PFSK-1 (cell line): ENCODE results near the gene CAPN5.

Experiments
- FOXP2 ChIP-seq: optimal IDR thresholded peaks from 2 replicates; pipeline ENCODE3; 2011; ENCODE audit warnings: borderline replicate concordance, control low read depth, inconsistent platforms; ENCODE audit not compliant: insufficient read depth; ENCODE audit errors: extremely low read length, extremely low read depth
- POLR2AphosphoS5 ChIP-seq: IDR thresholded peaks from 2 replicates; pipeline ENCODE4 v1.6.1; 2012; ENCODE audit warnings: low read depth, mild to moderate bottlenecking, control low read depth, low read length, moderate library complexity
- SIN3A ChIP-seq: IDR thresholded peaks from 2 replicates; pipeline ENCODE4 v1.6.1; 2012; ENCODE audit warnings: mild to moderate bottlenecking, low read length, moderate library complexity, borderline replicate concordance; ENCODE audit not compliant: insufficient read depth
- TAF1 ChIP-seq: IDR thresholded peaks from 2 replicates; pipeline ENCODE4 v1.6.1; 2012; ENCODE audit warnings: low read length, control low read depth, borderline replicate concordance; ENCODE audit not compliant: insufficient read depth
- TF ChIP-seq, protein P1 (sequence below), 2 experiments: IDR thresholded peaks; 2 replicates each; pipeline versions ENCODE4 v1.6.1 to v1.8.0; 2011 to 2012; ENCODE audit warnings: low read depth in 2 of 2, low read length in 2 of 2, control low read depth in 1 of 2, inconsistent platforms in 1 of 2, mild to moderate bottlenecking in 1 of 2, moderate library complexity in 1 of 2; ENCODE audit not compliant: insufficient read depth in 1 of 2

CAPN5 gene

DNA sequence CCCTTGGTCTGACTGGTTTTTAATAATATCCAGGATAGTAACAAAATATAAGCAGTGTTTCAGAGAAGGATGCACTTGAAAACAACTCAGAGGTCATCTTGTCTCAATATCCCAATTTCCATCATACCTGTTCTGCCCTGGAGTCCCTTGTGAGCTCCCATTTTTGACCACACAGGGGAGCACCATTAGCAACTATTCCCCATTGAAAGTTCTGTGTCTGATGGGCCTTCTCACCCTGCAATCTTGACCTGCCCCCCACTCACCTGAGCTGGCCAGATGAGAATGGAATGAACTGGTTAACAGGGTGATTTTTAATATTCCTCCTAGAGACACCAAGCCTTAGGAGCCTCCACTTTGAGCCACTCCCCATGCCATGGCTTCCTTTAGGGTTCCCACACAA is 3.8 kb upstream of the CAPN5 start:
- TF ChIP-seq TAF1, result no peak
- no peak for TF ChIP-seq SIN3A
- TF ChIP-seq, protein P1, sequence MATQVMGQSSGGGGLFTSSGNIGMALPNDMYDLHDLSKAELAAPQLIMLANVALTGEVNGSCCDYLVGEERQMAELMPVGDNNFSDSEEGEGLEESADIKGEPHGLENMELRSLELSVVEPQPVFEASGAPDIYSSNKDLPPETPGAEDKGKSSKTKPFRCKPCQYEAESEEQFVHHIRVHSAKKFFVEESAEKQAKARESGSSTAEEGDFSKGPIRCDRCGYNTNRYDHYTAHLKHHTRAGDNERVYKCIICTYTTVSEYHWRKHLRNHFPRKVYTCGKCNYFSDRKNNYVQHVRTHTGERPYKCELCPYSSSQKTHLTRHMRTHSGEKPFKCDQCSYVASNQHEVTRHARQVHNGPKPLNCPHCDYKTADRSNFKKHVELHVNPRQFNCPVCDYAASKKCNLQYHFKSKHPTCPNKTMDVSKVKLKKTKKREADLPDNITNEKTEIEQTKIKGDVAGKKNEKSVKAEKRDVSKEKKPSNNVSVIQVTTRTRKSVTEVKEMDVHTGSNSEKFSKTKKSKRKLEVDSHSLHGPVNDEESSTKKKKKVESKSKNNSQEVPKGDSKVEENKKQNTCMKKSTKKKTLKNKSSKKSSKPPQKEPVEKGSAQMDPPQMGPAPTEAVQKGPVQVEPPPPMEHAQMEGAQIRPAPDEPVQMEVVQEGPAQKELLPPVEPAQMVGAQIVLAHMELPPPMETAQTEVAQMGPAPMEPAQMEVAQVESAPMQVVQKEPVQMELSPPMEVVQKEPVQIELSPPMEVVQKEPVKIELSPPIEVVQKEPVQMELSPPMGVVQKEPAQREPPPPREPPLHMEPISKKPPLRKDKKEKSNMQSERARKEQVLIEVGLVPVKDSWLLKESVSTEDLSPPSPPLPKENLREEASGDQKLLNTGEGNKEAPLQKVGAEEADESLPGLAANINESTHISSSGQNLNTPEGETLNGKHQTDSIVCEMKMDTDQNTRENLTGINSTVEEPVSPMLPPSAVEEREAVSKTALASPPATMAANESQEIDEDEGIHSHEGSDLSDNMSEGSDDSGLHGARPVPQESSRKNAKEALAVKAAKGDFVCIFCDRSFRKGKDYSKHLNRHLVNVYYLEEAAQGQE (IDR thresholded peaks at IDR 0.05; ENCODE audit: insufficient read depth in 1 of 2, low read depth in 2 of 2, low read length in 2 of 2), result no peak
- no peak for TF ChIP-seq POLR2AphosphoS5
- no peak for TF ChIP-seq FOXP2

- TF ChIP-seq POLR2AphosphoS5, result no peak
- TF ChIP-seq, protein P1 (IDR thresholded peaks at IDR 0.05; ENCODE audit: insufficient read depth in 1 of 2, low read depth in 2 of 2, low read length in 2 of 2), result no peak
- TF ChIP-seq SIN3A, result no peak
- TF ChIP-seq FOXP2, result no peak
- TF ChIP-seq TAF1, result no peak
These were observed 3.4 kb upstream of the CAPN5 start for GRCh38 chr11:77063407-77063806.

GRCh38 chr11:77063861-77064260 is 2.9 kb upstream of the CAPN5 start:
- TF ChIP-seq, protein P1 (IDR thresholded peaks at IDR 0.05; ENCODE audit: insufficient read depth in 1 of 2, low read depth in 2 of 2, low read length in 2 of 2), result no peak
- TF ChIP-seq SIN3A (no peak), TAF1 (no peak), POLR2AphosphoS5 (no peak), FOXP2 (no peak)

DNA sequence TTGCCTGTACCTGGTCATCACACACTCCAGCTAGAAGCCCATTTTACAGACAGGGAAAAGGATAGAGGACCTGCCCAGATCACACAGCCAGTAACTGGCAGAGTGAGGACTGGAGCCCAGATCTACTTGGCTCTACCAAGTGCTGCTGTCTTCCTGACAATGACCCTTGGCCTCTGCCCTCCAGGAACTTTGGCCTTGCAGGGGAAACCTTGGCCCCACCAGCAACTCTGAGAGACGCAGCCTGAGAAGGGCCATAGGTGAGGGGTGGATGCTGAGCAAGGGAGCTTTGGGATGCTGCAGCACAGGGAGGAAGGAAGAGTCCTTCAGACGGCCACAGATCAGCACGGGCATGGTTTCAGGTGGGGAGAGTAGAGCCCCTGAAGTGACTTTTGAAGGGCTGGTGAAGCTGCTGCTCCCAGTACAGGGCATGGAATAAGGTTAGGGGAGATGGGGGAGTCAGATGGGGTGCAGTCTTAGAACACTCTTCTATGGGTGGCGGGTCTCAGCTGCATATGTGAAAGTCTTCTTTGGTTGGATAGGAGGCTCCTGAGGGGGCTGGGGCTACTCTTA is 2.0 kb upstream of the CAPN5 start:
- no peak for TF ChIP-seq SIN3A
- TF ChIP-seq, protein P1 (IDR thresholded peaks at IDR 0.05; ENCODE audit: insufficient read depth in 1 of 2, low read depth in 2 of 2, low read length in 2 of 2), result no peak
- TF ChIP-seq POLR2AphosphoS5, result no peak
- no peak for TF ChIP-seq TAF1
- no peak for TF ChIP-seq FOXP2

- TF ChIP-seq FOXP2 (no peak), TAF1 (no peak), SIN3A (no peak), POLR2AphosphoS5 (no peak)
- TF ChIP-seq, protein P1 (IDR thresholded peaks at IDR 0.05; ENCODE audit: insufficient read depth in 1 of 2, low read depth in 2 of 2, low read length in 2 of 2), result no peak
These were observed 918 bp upstream of the CAPN5 start for GRCh38 chr11:77065878-77066228.
